GM21447 (cell line): Measurements from ENCODE around the gene FBN1.

Source experiments
- ATAC-seq: cut with Tn5 transposase; IDR thresholded peaks from one replicate; pipeline ENCODE4 v1.9.1; 2021; ENCODE audit not compliant: unreplicated experiment

Gene FBN1

DNA sequence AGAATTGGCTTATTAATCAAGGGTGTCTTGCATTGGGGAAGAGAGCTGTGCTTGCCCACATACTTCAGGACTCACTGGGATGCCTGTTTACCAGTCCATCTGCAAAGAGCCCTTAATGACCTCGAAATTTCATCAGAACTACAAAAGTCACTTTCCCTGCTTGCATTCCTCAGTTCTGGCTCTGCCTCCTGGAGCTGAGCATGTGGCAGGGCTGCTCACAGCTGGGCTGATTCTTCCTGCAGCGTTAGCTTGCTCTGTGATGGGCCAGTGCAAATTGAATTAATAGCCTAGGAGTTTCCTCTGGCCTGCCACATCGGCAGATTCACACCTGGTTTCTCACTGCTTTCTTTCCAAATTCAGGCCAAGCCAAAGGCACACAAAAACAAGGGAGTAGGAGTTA, 205.4 kb downstream of the FBN1 start:
- ATAC-seq, result no peak

DNA sequence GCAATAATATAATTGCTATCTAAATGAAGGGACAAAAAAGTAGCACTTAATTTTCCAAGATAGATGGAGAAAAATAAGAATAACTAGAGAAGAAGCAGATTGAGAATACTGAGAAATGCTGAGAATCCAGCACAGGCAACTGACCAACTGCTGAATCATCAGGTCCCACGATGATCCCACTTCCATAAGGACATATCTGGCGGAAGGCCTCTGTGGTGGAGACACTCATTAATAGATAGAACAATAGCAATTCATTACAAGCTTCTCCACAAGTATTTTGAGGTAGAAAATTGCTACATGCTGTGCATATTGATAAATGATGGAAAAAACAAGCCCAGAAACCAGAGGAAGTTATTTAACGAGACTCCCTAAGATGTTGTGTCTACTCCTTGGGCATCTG, 208.3 kb downstream of the FBN1 start:
- no peak for ATAC-seq

DNA sequence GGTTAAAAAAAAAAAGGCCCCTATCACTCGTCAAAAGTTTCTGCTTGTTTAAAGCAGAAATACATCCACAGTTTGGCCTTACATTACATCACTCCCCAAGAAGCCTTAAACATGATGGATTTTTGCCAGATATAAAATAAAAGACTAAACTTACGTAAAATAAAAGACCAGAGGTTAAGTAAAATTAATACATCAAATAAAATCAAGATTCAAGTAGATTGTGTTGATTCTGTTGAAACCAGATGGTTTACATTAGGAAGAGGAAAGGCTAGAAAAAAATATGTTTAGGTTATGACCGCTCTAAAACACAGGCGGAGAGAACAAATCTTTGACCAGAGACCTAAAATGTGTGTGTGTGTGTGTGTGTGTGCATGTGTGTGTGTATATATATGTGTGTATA, 210.2 kb downstream of the FBN1 start:
- no peak for ATAC-seq

DNA sequence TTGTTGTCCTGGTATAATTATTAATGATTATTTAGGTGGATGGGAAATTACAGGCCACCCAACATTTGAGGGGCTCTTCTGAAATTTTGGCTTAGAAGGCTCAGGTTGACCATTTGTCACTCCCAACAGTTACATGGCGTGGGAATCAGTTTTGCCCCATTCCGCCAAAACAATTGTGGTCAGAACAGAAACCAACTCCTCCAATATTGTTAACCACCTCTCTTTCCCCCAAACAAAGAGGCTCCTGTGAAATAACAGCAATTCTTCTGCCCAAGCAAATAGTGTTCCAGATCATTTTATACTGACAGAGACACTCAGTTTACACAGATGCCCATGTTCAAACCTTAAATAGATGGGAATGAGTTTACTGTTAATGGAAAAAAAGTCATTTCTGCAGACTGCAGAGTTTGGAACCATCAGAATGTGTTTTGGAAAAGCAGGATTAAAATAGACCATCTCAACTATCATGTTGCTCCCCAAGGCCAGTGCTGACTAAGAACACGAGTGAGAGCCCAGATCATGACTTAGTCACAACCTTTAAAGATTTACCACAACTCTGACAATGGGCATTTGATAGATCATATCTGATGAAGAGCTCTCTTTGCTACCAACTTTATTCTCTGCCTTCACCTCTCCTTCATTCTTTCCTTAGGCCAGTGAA, 212.2 kb downstream of the FBN1 start:
- no peak for ATAC-seq

DNA sequence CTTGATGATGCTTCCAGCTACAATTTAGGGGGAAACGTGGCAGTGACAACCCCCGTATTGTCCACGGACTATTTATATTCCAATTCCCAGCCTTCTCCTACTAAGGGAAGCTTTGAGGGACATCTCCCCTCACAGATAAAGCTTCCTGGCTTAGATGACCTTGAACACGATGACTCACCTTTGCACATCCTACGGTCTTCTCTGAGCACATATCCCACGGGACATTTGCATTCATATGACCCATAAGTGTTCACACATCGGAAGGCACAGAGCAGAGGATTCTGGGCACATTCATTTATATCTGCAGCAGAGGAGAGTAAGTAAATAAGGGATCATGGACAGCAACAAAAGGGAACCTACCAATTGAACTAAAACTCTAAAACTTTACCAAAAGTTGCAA, 212.8 kb downstream of the FBN1 start:
- ATAC-seq, result no peak

DNA sequence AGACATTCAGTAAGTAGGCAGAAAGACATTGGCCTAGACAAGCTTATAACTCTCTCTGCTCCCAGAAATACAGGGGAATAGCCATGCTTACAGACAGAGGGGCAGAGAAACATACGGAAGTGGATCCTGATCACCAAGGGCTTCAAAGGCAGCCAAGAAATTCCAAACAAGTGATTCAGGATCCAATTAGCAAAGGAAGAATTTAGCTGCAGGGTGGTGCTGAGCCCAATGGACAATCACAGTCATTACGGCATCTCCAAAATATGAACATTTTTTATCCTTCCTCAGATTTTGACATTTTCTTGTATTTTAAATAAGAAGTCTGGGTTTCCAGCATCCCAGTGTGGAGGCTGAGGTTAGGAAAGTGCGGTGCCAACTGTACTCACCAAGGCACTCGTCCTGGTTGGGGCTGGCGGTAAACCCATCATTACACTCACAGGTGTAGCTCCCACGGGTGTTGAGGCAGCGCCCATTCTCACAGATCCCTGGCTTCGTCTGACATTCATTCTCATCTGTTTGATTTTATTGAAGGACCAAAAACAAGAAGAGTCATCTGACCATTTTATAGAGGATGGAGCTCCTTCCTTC, 217.5 kb downstream of the FBN1 start:
- no peak for ATAC-seq

DNA sequence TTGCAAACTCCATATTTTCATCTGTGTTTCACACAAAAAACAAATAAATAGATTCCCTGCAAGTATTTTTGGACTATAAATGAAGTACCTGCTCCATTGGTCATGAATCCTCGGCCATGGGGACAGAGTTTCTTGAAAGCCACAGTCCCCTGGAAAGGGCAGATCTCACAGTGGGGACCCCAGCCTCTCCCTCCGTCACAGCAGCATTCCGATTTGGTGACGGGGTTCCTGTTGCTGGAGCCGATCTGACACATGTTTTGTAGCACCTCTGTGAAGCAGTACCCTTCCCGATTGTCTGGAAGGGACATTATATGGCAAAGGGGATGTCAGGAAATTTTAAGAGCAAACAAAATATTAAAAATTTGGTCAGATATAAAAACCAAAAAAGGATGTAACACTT, 218.0 kb downstream of the FBN1 start:
- ATAC-seq, result no peak

DNA sequence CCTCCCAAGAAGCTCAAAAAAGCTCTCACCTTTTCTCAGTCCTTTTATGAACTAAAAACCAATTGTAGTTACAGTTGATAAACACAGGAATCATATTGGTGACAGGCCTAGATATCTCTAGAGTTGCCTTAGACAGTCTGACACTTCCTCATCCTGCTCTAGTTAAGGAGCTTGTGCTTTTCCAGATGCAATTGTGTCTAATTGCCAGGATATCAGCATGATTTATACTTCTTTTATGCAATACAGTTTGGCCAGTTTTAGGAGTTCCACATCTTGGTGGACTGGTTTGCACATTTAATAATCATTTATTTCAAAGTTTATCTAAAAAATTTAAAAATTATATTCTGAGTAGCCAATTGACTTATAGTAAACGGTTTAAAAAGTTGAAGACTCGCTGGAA, 218.6 kb downstream of the FBN1 start:
- ATAC-seq, result no peak

DNA sequence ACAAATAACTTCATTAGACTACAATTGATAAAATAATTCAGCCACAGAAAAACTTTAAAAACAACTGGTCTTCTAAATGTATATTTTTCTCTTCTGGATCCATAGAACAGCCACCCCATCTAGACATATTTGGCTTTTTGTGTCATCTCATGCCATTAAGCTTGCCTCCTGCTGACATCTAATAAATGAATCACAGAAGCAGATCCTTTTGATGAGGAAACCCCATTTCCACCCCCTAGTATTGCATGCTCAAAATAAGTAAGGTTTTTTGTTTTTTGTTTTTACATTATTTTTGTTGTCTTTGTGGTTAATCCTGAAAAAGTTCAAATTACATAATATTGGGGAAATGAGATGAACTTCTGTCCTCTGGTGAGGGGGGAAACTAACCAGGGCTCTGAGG, 219.5 kb downstream of the FBN1 start:
- no peak for ATAC-seq

DNA sequence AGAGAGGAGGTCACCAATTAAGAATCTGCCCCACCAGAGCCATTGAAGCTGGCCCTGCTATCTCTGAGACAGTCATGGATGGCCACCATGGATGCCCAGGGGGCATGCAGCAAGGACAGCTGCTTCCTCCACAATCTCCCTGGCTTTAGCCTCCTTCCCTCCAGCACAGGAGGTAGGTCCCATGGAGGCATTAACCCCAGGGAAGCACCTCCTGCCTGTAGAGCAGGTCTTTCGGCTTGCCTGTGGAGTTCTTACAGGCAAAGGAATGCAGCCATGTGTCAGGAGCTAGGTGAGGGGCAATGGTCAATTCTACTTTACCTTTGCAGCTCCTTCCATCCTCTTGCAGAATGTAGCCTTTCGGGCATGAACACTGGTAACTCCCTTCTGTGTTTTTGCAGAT, 220.5 kb downstream of the FBN1 start:
- no peak for ATAC-seq

DNA sequence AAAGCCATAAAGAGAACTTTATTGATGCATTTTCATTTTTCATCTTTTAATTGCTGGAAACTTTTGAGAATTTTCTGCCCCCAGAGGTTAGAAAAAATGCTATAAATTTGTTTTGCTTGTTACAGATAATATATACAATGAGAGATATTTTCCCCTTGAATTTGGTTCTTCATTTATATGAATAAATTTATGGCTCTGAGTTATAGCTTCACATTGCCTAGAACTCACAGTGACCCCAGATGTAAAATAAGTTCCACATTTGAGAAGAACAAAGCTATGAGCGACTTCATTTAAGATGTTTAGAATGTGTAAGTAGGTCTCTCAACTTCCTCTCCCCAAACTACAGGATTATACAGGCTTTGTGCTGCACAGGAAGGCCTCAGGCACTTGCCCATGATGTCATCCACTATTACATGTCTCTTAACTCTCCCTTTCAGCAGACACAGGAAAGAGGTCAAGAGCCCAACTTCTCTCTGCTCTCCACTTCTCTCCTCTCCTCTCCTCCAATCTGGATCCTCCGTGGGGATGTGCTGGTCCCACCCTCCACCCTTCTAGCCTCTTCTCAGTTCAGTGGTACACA, 221.5 kb downstream of the FBN1 start:
- no peak for ATAC-seq

DNA sequence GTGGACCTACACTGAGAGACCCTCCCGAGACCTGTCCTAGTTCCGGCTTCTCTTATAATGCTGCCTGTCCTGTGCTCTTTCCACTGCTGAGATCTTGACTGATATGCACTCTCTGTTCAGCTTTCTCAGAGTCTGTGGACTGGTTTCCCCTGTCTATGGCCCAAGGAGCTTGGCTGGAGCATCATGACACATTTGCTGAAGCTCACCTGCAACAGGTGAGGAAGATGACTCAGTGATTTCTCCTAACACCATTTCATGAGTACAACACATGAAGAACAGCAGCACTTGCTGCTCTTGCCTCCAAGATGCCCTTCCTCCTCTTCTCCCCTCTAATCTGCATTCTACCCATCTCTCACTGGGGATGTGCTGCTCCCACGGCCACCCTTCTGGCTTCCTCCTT, 222.2 kb downstream of the FBN1 start:
- ATAC-seq, result no peak

DNA sequence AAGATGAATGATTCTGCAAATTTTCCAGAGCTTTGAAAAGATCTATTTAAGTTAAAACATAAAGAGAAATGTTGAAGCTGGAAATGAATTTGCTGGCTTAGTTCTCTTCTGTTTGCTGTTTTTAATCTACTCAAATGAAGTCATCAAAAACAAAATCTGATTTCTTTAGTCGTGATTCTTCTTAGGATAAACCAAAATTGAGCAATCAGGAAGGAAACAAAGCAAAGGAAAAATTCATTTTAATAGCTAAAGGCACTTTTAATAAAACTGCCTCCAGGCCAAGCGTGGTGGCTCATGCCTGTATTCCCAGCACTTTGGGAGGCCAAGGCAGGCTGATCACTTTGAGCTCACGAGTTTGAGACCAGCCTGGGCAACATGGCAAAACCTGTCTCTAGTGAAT, 223.1 kb downstream of the FBN1 start:
- no peak for ATAC-seq

DNA sequence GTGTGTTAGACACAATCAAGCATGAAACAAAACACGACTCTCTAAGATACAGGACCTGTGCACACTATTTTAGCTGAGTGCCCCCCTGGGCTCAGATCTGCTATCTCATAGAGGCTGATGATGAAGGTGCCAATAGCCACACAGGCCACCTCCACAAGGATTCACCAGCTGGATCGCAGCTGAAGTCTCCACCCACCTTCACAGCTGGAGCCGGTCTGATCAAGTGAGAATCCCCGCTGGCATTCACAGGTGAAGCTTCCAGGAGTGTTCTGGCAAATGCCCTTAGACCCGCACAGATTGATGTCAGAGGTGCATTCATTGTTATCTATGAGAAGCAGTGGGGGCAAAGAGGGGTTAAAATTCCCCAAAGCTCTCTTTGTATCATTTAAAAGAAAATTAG, 224.1 kb downstream of the FBN1 start:
- no peak for ATAC-seq

DNA sequence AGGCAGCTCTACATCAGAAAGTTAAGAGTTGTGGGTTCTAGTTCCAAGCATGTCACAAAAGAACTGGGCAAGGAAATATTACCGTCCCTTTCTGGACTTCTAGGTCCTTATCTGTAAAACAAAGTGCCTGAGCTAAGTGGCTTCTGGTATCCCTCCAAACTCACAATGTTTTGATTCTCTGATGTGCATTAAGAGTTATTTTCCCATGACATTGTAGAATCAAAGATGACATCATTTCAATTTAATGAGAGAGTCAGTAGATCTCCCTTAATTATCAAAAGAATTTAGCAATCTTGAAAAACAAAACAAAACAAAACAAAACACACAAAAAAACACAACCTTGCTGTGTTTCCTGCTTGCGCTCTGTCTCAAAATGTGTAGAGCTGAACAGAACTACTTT, 225.6 kb downstream of the FBN1 start:
- ATAC-seq, result no peak

DNA sequence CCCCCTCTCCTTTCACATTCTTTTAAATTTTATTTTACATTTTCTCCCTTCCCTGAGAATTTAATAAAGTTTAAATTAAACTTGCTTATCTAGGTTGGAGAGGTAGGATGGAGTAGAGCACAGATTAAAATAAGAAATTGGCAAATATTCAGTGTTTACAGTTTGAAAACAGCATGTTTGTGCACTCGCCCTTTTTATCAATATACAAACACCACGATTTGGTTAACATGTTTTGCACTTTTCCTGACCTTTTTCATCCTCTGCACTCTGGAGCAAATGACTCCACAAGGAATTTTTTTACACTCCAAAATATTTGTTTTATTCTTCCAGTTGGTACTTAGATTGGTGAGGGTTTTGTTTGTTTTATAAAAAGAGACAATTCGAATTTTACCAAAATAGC, 227.2 kb downstream of the FBN1 start:
- ATAC-seq, result no peak

DNA sequence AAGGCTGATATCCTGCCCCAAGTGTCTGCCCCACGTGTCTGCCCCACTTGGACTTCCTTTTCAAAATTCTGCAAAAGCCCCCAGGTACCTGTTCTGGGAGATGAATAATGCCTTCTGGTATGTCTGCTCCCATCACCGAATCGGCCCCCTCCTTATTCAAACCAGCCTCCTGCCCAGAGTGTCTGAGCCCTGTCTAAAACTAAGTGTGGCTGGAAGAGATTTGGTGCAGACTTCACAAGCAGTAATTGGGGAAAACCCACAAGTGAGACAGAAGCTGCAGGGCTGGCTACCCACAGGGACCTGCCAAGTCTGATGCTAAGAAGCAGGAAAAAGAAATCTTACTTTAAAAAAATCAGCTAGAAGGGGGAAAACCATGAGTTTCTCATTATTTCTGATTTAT, 229.2 kb downstream of the FBN1 start:
- no peak for ATAC-seq

DNA sequence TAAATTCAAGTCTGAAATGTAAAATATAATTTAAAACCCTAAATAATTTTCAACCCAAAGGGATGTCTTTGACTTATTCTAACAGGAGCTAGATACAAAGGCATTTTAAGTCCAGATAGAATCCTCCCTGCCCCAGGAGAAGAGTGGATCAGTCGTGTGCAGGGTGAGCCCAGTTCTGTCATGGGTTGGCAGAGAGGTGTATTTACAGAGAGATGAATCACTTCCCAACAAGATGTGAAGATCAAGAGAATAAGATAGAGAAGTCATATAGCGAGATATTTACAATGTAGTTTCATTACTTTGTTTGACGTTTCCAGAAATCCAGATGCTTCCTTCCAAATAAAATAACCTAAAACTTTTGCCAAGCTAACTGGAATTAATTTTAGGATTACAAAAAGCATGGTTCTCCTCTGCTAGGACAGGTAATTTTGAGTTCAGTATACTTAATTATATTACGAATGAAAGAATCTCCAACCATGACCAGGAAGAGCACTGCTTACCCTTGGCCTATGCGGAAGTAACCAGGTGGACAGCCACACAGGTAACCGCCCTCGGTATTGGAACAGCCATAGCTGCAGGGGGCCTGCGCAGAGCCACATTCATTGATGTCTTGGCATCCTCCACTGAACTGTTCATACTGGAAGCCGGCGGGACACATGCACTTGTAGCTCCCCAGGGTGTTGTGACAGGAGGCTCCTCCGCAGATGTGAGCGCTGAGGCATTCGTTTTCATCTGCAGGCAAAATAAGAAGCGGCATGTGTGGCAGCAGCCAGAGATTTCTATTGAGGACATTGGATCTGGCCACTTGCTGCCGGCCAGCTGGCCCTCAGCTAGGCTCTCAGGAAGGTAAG, 230.2 kb downstream of the FBN1 start:
- no peak for ATAC-seq

DNA sequence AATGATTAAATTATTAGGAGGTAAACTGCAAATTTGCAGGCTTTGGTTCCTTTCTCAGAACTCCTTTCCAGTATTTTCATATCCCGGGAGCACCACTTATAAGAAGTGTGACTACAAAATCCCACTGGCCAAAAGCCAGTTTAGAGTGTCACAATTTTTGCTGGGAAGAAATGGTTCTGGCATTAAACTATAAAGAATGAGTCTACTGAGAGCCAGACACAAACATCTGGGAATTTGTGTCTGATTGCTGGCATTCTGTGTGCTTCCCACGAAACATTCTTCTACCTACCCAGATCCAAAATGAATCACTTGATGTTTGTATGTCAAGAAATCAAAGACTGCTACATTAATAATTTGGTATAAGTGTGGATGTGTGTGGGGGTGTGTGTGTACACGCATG, 231.5 kb downstream of the FBN1 start:
- no peak for ATAC-seq

DNA sequence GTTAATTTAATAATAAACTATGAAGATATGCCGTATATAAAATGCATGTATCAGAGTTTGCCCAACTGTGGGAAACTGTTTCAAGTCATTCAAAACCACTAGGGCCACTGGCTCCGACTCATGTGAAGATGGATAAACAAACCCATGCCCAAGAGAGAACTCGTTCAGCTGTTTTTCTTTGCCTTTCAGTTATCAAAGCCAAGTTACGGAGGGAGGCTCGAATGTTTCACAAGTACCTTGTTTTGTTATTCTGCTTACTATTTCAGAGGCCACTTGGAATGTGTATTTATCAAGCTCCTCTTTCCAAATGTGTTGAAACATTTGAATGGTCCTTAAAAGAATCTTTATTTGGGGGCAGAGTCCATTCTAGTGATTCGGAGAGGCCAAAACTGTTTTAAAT, 232.2 kb downstream of the FBN1 start:
- no peak for ATAC-seq

DNA sequence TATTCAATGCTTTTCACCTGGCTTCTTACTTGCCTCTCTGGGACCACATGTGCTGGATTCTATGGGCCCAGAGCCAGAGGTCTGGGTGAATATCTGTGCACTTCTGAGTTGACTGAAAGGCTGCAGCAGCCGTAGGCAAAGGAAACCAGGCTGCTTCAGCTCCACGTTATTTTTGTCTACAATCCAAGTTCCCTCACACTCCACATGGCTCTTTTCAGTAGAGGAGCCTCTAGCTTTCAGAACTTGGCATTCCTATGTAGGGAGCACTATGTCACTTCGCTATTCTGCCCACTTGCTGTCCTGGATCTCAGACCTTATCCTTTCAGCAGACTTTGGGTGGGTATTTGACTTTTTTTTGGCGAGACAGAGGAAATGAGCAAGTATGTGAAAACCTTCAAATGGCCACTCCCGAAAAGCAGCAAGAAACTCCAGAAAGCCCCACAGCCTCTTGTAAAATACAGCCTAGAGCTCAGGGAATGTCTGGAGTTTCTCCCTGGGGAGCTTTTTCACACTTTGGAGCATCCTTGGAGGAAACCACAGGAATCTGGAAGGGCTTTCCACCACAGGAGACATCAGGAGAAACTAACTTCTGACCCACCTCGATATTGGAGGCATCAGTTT, 233.4 kb downstream of the FBN1 start:
- no peak for ATAC-seq

DNA sequence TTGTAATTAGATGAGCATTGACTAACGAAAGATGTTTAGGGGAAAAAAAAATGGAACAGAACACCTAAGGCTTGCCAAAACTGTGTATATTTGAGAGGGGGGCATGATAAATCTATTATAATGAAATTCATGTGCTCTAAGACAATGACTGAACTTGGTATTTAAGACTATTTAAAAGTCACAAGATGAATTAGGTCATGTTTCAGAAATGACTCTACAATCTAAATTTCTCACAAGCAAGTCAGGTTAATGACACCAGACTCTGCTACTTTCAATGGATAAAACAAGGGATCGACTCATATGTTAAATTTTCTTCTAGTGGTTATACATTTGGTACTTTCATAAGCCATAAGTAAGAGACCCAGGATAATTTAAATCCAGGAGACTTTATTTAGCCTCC, 235.9 kb downstream of the FBN1 start:
- ATAC-seq, result no peak
